ENCODE measurements around the gene CIDEB. TPM values are rescaled to one million over a fixed set of nuclear protein-coding genes. Genes with fewer than 3 reads are reported as not detected.

Gene CIDEB
- total and polyA plus RNA-seq, 12 donors, result 16.4 to 80.3 (median 39.0) TPM

GRCh38 chr14:24331731-24332267, 24.0 kb upstream of the CIDEB start:
- intact Hi-C loops (cut with DNase I), result loop anchor here (2.0 to 5.0 kb wide), 2 partner anchors 101 kb away; no protein-coding TSS in a partner anchor
- peak overlapping the region in 1 of 4 donors; percentile 31 for H3K4me3 ChIP-seq
- no peak for TF ChIP-seq CTCF (IDR thresholded peaks at IDR 0.05)
- no peak for TF ChIP-seq POLR2A (IDR thresholded peaks at IDR 0.05)
- DNase-seq, result peak in 1 of 7 donors; percentile 29
- H3K27me3 ChIP-seq, result peaks cover 11% of the 10 kb centered on the region
- no peaks in the 10 kb centered on the region for H3K36me3 ChIP-seq (replicated peaks in 1 of 2)
- peaks cover 0 to 24% of the 10 kb centered on the region in 2 donors for H3K4me1 ChIP-seq (replicated peaks in 1 of 2)
- 42 to 50% (median 45%) methylated on average over 15 to 26 of the region's 26 CpGs for WGBS, 4 donors
- H3K27ac ChIP-seq, result no peak overlapping the region
- H3K9me3 ChIP-seq (replicated peaks in 1 of 3), result no peaks in the 10 kb centered on the region

GRCh38 chr14:24330973-24331674, 23.3 kb upstream of the CIDEB start:
- intact Hi-C loops (cut with DNase I), result loop anchor here (2.0 to 5.0 kb wide), 2 partner anchors 101 to 102 kb away; no protein-coding TSS in a partner anchor
- Histone ChIP-seq H3K9me3 (replicated peaks in 1 of 3) (no peaks in the 10 kb centered on the region), H3K4me3 (no peak overlapping the region), H3K27me3 (peaks cover 11% of the 10 kb centered on the region), H3K27ac (no peak overlapping the region), H3K36me3 (replicated peaks in 1 of 2) (no peaks in the 10 kb centered on the region), H3K4me1 (replicated peaks in 1 of 2) (peaks cover 0 to 24% of the 10 kb centered on the region in 2 donors)
- TF ChIP-seq CTCF (IDR thresholded peaks at IDR 0.05) (no peak), POLR2A (IDR thresholded peaks at IDR 0.05) (no peak)
- no peak for DNase-seq
- WGBS, 4 donors, result 87 to 95% (median 92%) methylated on average over 10 of the region's 10 CpGs

GRCh38 chr14:24329736-24330135, 22.0 kb upstream of the CIDEB start:
- Histone ChIP-seq H3K4me1 (replicated peaks in 1 of 2) (peaks cover 0 to 22% of the 10 kb centered on the region in 2 donors), H3K4me3 (no peak overlapping the region), H3K27me3 (peaks cover 5% of the 10 kb centered on the region), H3K36me3 (replicated peaks in 1 of 2) (no peaks in the 10 kb centered on the region), H3K27ac (peak overlapping the region in 1 of 5 donors; percentile 13), H3K9me3 (replicated peaks in 1 of 3) (no peaks in the 10 kb centered on the region)
- peak in 5 of 7 donors; percentile 33 to 78 (median 55) for DNase-seq
- no peak for TF ChIP-seq CTCF (IDR thresholded peaks at IDR 0.05)
- TF ChIP-seq POLR2A (IDR thresholded peaks at IDR 0.05), result no peak
- intact Hi-C loops (cut with DNase I), result loop anchor here (2.0 to 5.0 kb wide), 2 partner anchors 103 kb away; no protein-coding TSS in a partner anchor
- 74 to 78% (median 74%) methylated on average over 4 to 9 of the region's 9 CpGs; no CpG with 5 or more reads in 1 of the 4 donors for WGBS, 4 donors

GRCh38 chr14:24329073-24329663, 21.4 kb upstream of the CIDEB start:
- Histone ChIP-seq H3K9me3 (replicated peaks in 1 of 3) (no peaks in the 10 kb centered on the region), H3K4me1 (replicated peaks in 1 of 2) (peaks cover 0 to 17% of the 10 kb centered on the region in 2 donors), H3K36me3 (replicated peaks in 1 of 2) (no peaks in the 10 kb centered on the region), H3K27me3 (no peaks in the 10 kb centered on the region), H3K27ac (peak overlapping the region in 1 of 5 donors; percentile 13), H3K4me3 (no peak overlapping the region)
- no peak for DNase-seq
- TF ChIP-seq POLR2A (IDR thresholded peaks at IDR 0.05) (no peak), CTCF (IDR thresholded peaks at IDR 0.05) (no peak)
- 73 to 88% (median 86%) methylated on average over 8 to 12 of the region's 12 CpGs for WGBS, 4 donors
- intact Hi-C loops (cut with DNase I), result no loop called here

All from adrenal gland (tissue), 12 donors.